ENCODE data around the gene FOLR1. TPM values are rescaled to one million over a fixed set of nuclear protein-coding genes. Genes with fewer than 3 reads are reported as not detected.
"Not testable (repeated sequence)": the region's sequence is repeated elsewhere in the genome, so short reads cannot be mapped to it uniquely, and the experiment has no call there.

FOLR1 gene
- total RNA-seq, 1 experiment from 2014 or later = not detected

GRCh38 chr11:72164187-72164586, 27.8 kb upstream of the FOLR1 start:
- POLR2A ChIA-PET; H3K4me3 ChIP-seq (ENCODE audit: low read depth in 2 of 2, low read length in 2 of 2); intact Hi-C loops (cut with micrococcal nuclease; ENCODE audit: unreplicated experiment); BruUV-seq (replicated peaks); H3K27me3 ChIP-seq (ENCODE audit: control insufficient read depth, insufficient read depth, low read length); H3K36me3 ChIP-seq (ENCODE audit: control insufficient read depth, insufficient read depth, low read length); ATAC-seq; H3K4me1 ChIP-seq (ENCODE audit: control insufficient read depth, insufficient read depth, low read length); in situ Hi-C loops (cut with HindIII; ENCODE audit: low pct_unique_long_range_greater_than_20kb, low sequenced_read_pairs); H3K27ac ChIP-seq (ENCODE audit: low read length); CTCF ChIA-PET; H3K9me3 ChIP-seq (ENCODE audit: control insufficient read depth, insufficient read depth, low read depth, low read length); DNase-seq (ENCODE audit: low read depth, low spot score): not testable (repeated sequence)

DNA sequence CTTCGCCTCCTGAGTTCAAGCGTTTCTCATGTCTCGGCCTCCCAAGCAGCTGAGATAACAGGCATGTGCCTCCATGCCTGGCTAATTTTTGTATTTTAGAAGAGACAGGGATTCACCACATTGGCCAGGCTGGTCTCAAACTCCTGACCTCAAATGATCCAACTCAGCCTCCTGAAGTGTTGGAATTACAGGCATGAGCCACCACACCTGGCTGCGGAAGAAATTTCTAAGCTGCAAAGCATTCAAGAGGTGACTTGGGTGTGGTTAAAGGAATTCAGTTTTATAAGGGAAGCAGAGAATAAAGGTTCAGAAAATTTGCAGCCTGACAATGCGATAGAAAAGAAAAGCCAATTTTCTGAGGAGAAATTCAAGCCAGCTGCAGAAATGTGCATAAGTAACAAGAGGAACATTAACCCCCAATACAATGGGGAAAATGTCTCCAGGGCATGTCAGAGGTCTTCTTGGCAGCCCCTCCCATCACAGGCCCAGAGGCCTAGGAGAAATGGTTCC, 22.8 kb upstream of the FOLR1 start:
- DNase-seq (ENCODE audit: low read depth, low spot score); H3K9me3 ChIP-seq (ENCODE audit: control insufficient read depth, insufficient read depth, low read depth, low read length); ATAC-seq; CTCF ChIA-PET; intact Hi-C loops (cut with micrococcal nuclease; ENCODE audit: unreplicated experiment); POLR2A ChIA-PET; in situ Hi-C loops (cut with HindIII; ENCODE audit: low pct_unique_long_range_greater_than_20kb, low sequenced_read_pairs); H3K4me1 ChIP-seq (ENCODE audit: control insufficient read depth, insufficient read depth, low read length); H3K27ac ChIP-seq (ENCODE audit: low read length); H3K27me3 ChIP-seq (ENCODE audit: control insufficient read depth, insufficient read depth, low read length); H3K36me3 ChIP-seq (ENCODE audit: control insufficient read depth, insufficient read depth, low read length); BruUV-seq (replicated peaks); H3K4me3 ChIP-seq (ENCODE audit: low read depth in 2 of 2, low read length in 2 of 2): not testable (repeated sequence)

DNA sequence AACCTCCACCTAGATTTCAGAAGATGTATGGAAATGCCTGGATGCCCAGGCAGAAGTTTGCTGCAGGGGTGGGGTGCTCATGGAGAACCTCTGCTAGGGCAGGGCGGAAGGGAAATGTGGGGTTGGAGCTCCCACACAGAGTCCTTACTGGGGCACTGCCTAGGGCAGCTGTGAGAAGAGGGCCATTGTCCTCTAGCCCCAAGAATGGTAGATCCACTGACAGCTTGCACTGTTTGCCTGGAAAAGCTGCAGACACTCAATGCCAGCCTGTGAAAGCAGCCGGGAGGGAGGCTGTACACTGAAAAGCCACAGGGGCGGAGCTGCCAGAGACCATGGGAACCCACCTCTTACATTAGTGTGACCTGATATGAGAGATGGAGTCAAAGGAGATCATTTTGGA, 22.2 kb upstream of the FOLR1 start:
- H3K36me3 ChIP-seq (ENCODE audit: control insufficient read depth, insufficient read depth, low read length); ATAC-seq; in situ Hi-C loops (cut with HindIII; ENCODE audit: low pct_unique_long_range_greater_than_20kb, low sequenced_read_pairs); DNase-seq (ENCODE audit: low read depth, low spot score); H3K27me3 ChIP-seq (ENCODE audit: control insufficient read depth, insufficient read depth, low read length); BruUV-seq (replicated peaks); H3K4me1 ChIP-seq (ENCODE audit: control insufficient read depth, insufficient read depth, low read length); intact Hi-C loops (cut with micrococcal nuclease; ENCODE audit: unreplicated experiment); POLR2A ChIA-PET; H3K27ac ChIP-seq (ENCODE audit: low read length); CTCF ChIA-PET; H3K4me3 ChIP-seq (ENCODE audit: low read depth in 2 of 2, low read length in 2 of 2); H3K9me3 ChIP-seq (ENCODE audit: control insufficient read depth, insufficient read depth, low read depth, low read length): not testable (repeated sequence)

- H3K36me3 ChIP-seq (ENCODE audit: control insufficient read depth, insufficient read depth, low read length); DNase-seq (ENCODE audit: low read depth, low spot score); H3K9me3 ChIP-seq (ENCODE audit: control insufficient read depth, insufficient read depth, low read depth, low read length); ATAC-seq; in situ Hi-C loops (cut with HindIII; ENCODE audit: low pct_unique_long_range_greater_than_20kb, low sequenced_read_pairs); H3K4me1 ChIP-seq (ENCODE audit: control insufficient read depth, insufficient read depth, low read length); intact Hi-C loops (cut with micrococcal nuclease; ENCODE audit: unreplicated experiment); BruUV-seq (replicated peaks); H3K4me3 ChIP-seq (ENCODE audit: low read depth in 2 of 2, low read length in 2 of 2); H3K27ac ChIP-seq (ENCODE audit: low read length); POLR2A ChIA-PET; H3K27me3 ChIP-seq (ENCODE audit: control insufficient read depth, insufficient read depth, low read length): not testable (repeated sequence)
- CTCF ChIA-PET = interaction anchor here (0.9 kb wide), 1 partner anchor 160 kb away, joined by 3 read pairs; no protein-coding TSS in a partner anchor
These were observed 19.9 kb upstream of the FOLR1 start for GRCh38 chr11:72172043-72172442.

DNA sequence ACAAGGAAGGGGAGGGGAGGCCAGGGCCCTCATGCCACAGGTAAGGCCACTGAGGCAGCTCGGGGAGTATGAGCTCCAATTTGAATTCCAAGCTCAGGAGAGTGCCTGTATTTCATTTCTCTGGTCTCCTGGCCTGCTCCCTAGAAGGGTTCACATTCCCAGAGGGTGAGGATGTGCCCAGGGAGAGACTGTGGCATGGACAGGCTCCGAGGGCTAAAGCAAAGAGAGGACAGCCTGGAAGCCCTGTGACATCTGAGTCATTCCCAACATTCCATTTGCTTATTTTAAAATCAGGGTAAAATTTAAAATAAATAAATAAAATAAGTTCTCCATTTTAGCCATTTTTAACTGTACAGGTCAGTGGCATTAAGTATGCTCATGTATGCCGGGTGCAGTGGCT, 18.6 kb upstream of the FOLR1 start:
- intact Hi-C loops (cut with micrococcal nuclease; ENCODE audit: unreplicated experiment) (no loop called here), in situ Hi-C loops (cut with HindIII; ENCODE audit: low pct_unique_long_range_greater_than_20kb, low sequenced_read_pairs) (no loop called here)
- DNase-seq (ENCODE audit: low read depth, low spot score) (no peak), ATAC-seq (no peak)
- Histone ChIP-seq H3K27ac (ENCODE audit: low read length) (no peak overlapping the region), H3K4me3 (ENCODE audit: low read depth in 2 of 2, low read length in 2 of 2) (no peak overlapping the region), H3K4me1 (ENCODE audit: control insufficient read depth, insufficient read depth, low read length) (no peaks in the 10 kb centered on the region), H3K27me3 (ENCODE audit: control insufficient read depth, insufficient read depth, low read length) (no peaks in the 10 kb centered on the region), H3K9me3 (ENCODE audit: control insufficient read depth, insufficient read depth, low read depth, low read length) (no peaks in the 10 kb centered on the region), H3K36me3 (ENCODE audit: control insufficient read depth, insufficient read depth, low read length) (no peaks in the 10 kb centered on the region)
- POLR2A ChIA-PET = no interaction called here
- BruUV-seq (replicated peaks) = no TSS peak
- CTCF ChIA-PET = interaction anchor here (0.6 kb wide), 1 partner anchor 30 kb away, joined by 3 read pairs; no protein-coding TSS in a partner anchor
- TF ChIP-seq, protein P1, sequence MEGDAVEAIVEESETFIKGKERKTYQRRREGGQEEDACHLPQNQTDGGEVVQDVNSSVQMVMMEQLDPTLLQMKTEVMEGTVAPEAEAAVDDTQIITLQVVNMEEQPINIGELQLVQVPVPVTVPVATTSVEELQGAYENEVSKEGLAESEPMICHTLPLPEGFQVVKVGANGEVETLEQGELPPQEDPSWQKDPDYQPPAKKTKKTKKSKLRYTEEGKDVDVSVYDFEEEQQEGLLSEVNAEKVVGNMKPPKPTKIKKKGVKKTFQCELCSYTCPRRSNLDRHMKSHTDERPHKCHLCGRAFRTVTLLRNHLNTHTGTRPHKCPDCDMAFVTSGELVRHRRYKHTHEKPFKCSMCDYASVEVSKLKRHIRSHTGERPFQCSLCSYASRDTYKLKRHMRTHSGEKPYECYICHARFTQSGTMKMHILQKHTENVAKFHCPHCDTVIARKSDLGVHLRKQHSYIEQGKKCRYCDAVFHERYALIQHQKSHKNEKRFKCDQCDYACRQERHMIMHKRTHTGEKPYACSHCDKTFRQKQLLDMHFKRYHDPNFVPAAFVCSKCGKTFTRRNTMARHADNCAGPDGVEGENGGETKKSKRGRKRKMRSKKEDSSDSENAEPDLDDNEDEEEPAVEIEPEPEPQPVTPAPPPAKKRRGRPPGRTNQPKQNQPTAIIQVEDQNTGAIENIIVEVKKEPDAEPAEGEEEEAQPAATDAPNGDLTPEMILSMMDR (IDR thresholded peaks at IDR 0.05) = no peak
- TF ChIP-seq TCF7L2 (IDR thresholded peaks at IDR 0.05; ENCODE audit: low read depth, low read length) (no peak), SIN3A (IDR thresholded peaks at IDR 0.05; ENCODE audit: borderline replicate concordance, insufficient read depth, low read depth, low read length) (no peak), POLR2AphosphoS5 (IDR thresholded peaks at IDR 0.05; ENCODE audit: low read depth, low read length) (no peak)
- TF ChIP-seq, protein P2, sequence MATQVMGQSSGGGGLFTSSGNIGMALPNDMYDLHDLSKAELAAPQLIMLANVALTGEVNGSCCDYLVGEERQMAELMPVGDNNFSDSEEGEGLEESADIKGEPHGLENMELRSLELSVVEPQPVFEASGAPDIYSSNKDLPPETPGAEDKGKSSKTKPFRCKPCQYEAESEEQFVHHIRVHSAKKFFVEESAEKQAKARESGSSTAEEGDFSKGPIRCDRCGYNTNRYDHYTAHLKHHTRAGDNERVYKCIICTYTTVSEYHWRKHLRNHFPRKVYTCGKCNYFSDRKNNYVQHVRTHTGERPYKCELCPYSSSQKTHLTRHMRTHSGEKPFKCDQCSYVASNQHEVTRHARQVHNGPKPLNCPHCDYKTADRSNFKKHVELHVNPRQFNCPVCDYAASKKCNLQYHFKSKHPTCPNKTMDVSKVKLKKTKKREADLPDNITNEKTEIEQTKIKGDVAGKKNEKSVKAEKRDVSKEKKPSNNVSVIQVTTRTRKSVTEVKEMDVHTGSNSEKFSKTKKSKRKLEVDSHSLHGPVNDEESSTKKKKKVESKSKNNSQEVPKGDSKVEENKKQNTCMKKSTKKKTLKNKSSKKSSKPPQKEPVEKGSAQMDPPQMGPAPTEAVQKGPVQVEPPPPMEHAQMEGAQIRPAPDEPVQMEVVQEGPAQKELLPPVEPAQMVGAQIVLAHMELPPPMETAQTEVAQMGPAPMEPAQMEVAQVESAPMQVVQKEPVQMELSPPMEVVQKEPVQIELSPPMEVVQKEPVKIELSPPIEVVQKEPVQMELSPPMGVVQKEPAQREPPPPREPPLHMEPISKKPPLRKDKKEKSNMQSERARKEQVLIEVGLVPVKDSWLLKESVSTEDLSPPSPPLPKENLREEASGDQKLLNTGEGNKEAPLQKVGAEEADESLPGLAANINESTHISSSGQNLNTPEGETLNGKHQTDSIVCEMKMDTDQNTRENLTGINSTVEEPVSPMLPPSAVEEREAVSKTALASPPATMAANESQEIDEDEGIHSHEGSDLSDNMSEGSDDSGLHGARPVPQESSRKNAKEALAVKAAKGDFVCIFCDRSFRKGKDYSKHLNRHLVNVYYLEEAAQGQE (IDR thresholded peaks at IDR 0.05; ENCODE audit: insufficient read depth in 1 of 2, low read depth in 2 of 2, low read length in 1 of 2) = no peak
